ENCODE measurements around the gene TMEM132E. TPM values are rescaled to one million over a fixed set of nuclear protein-coding genes. Genes with fewer than 3 reads are reported as not detected.

TMEM132E gene
- total RNA-seq, 1 donor = not detected

- no peaks in the 10 kb centered on the region for H3K79me2 ChIP-seq (ENCODE audit: insufficient read depth, low read length)
- H2AFZ ChIP-seq (ENCODE audit: low read length) = no peak overlapping the region
- no peaks in the 10 kb centered on the region for H3K9me3 ChIP-seq (ENCODE audit: low read depth, low read length)
- no peaks in the 10 kb centered on the region for H3K4me1 ChIP-seq (ENCODE audit: insufficient read depth, low read length)
- H4K20me1 ChIP-seq (ENCODE audit: insufficient read depth, low read length) = no peaks in the 10 kb centered on the region
- H3K4me3 ChIP-seq (ENCODE audit: insufficient read depth, low read length) = no peak overlapping the region
- H3K4me2 ChIP-seq (ENCODE audit: insufficient read depth, low read length) = no peak overlapping the region
- no peak overlapping the region for H3K27ac ChIP-seq (ENCODE audit: low read depth, low read length)
- no peak for TF ChIP-seq CTCF (IDR thresholded peaks at IDR 0.05; ENCODE audit: extremely low read depth, low read depth, low read length)
- no peak for DNase-seq (ENCODE audit: insufficient read length, low spot score, missing footprints)
- H3K36me3 ChIP-seq (ENCODE audit: insufficient read depth, low read length) = no peaks in the 10 kb centered on the region
- peaks cover under 1% of the 10 kb centered on the region for H3K27me3 ChIP-seq (ENCODE audit: insufficient read depth, low read length)
These were observed 6.9 kb upstream of the TMEM132E start for GRCh38 chr17:34572483-34572882.

GRCh38 chr17:34575182-34575581 lies 4.2 kb upstream of the TMEM132E start:
- Histone ChIP-seq H3K79me2 (ENCODE audit: insufficient read depth, low read length) (no peaks in the 10 kb centered on the region), H3K4me2 (ENCODE audit: insufficient read depth, low read length) (no peak overlapping the region), H3K4me1 (ENCODE audit: insufficient read depth, low read length) (no peaks in the 10 kb centered on the region), H3K36me3 (ENCODE audit: insufficient read depth, low read length) (no peaks in the 10 kb centered on the region), H3K27me3 (ENCODE audit: insufficient read depth, low read length) (peaks cover 24% of the 10 kb centered on the region), H3K27ac (ENCODE audit: low read depth, low read length) (no peak overlapping the region), H3K4me3 (ENCODE audit: insufficient read depth, low read length) (no peak overlapping the region), H3K9me3 (ENCODE audit: low read depth, low read length) (no peaks in the 10 kb centered on the region), H4K20me1 (ENCODE audit: insufficient read depth, low read length) (no peaks in the 10 kb centered on the region), H2AFZ (ENCODE audit: low read length) (no peak overlapping the region)
- TF ChIP-seq CTCF (IDR thresholded peaks at IDR 0.05; ENCODE audit: extremely low read depth, low read depth, low read length) = no peak
- no peak for DNase-seq (ENCODE audit: insufficient read length, low spot score, missing footprints)

- Histone ChIP-seq H3K36me3 (ENCODE audit: insufficient read depth, low read length) (no peaks in the 10 kb centered on the region), H4K20me1 (ENCODE audit: insufficient read depth, low read length) (no peaks in the 10 kb centered on the region), H3K4me3 (ENCODE audit: insufficient read depth, low read length) (no peak overlapping the region), H3K27me3 (ENCODE audit: insufficient read depth, low read length) (peaks cover 48% of the 10 kb centered on the region), H3K9me3 (ENCODE audit: low read depth, low read length) (no peaks in the 10 kb centered on the region), H3K4me2 (ENCODE audit: insufficient read depth, low read length) (no peak overlapping the region), H3K27ac (ENCODE audit: low read depth, low read length) (no peak overlapping the region), H2AFZ (ENCODE audit: low read length) (no peak overlapping the region), H3K79me2 (ENCODE audit: insufficient read depth, low read length) (no peaks in the 10 kb centered on the region), H3K4me1 (ENCODE audit: insufficient read depth, low read length) (no peaks in the 10 kb centered on the region)
- no peak for TF ChIP-seq CTCF (IDR thresholded peaks at IDR 0.05; ENCODE audit: extremely low read depth, low read depth, low read length)
- peak; percentile 37 for DNase-seq (ENCODE audit: insufficient read length, low spot score, missing footprints)
These were observed 1.4 kb upstream of the TMEM132E start for GRCh38 chr17:34578016-34578415.

GRCh38 chr17:34578656-34579016 lies 746 bp upstream of the TMEM132E start:
- DNase-seq (ENCODE audit: insufficient read length, low spot score, missing footprints) = peak; percentile 86
- no peak overlapping the region for H3K27ac ChIP-seq (ENCODE audit: low read depth, low read length)
- no peaks in the 10 kb centered on the region for H3K36me3 ChIP-seq (ENCODE audit: insufficient read depth, low read length)
- no peak overlapping the region for H3K4me2 ChIP-seq (ENCODE audit: insufficient read depth, low read length)
- TF ChIP-seq CTCF (IDR thresholded peaks at IDR 0.05; ENCODE audit: extremely low read depth, low read depth, low read length) = no peak
- no peaks in the 10 kb centered on the region for H3K4me1 ChIP-seq (ENCODE audit: insufficient read depth, low read length)
- no peaks in the 10 kb centered on the region for H3K79me2 ChIP-seq (ENCODE audit: insufficient read depth, low read length)
- peaks cover 52% of the 10 kb centered on the region for H3K27me3 ChIP-seq (ENCODE audit: insufficient read depth, low read length)
- H3K4me3 ChIP-seq (ENCODE audit: insufficient read depth, low read length) = no peak overlapping the region
- H4K20me1 ChIP-seq (ENCODE audit: insufficient read depth, low read length) = no peaks in the 10 kb centered on the region
- H3K9me3 ChIP-seq (ENCODE audit: low read depth, low read length) = no peaks in the 10 kb centered on the region
- no peak overlapping the region for H2AFZ ChIP-seq (ENCODE audit: low read length)
